ENCODE measurements around the gene DRGX.

DRGX gene

DNA sequence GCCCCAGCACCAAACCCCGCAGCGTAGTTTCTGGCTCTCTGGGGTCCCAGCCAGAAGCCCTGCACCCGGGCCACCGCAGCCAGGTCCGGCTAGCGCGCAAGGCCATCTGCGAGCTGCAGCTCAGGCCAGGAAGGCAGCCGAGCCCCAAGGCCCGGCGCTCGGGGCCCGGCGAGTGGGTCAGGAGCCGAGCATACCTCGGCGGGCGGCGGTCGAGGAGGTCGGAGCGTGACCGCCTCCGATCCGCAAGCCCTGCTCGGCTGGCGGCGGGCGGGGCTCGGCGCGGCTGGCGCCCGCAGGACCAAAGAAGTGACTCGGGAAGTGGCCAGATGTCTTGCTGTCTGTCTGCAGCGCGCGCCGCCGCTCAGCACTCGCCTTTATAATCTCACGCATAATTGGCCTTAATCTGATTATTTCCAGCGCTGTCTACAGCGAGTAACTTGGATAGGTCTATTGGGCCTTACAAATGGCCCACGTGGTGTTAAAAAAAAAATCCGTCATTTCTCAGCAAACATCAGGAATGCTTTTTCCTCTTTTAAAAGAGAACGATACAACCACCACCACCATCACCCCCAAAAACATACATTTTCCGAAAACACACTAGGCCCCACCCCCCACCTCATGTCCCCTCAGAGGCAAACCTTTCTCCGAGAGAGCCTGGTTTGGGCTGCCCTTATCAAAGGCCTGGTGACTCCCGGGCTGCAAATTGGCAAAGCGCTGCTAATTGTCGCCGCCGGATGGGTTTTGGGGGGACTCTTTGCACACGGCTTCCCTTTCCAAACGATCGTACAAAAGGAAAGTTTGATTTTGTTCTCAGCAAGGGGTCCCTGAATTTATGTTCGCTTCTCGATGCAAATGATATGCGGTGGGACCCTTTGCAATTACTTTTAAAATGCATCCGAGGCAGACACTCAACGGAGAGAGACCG lies at the start of gene DRGX:
Gene DRGX (minus strand): TSS at position 349 of the 925 bp plus-strand sequence. CDS start 649 bp downstream, outside the sequence.
- DNase-seq (ENCODE audit: low read depth): no peak

DNA sequence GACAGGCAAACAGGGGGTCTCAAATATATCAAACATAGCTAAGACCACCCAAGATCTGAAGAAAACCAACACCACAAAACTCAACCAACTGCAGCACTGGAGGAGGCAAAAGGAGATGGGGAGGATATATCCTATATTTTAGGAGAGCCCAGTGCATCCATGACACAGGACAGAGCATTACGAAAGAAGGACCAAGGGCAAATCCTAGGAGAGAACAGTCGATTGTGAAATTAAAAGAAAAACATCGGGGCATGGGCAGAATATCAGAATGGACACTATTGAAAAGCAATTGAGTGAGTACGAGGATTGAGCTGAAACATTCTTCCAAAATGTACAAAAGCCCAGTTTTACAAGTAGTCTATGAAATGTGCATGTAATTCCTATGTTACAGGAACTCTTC lies 48.5 kb upstream of the DRGX start:
- DNase-seq (ENCODE audit: low read depth): no peak

DNA sequence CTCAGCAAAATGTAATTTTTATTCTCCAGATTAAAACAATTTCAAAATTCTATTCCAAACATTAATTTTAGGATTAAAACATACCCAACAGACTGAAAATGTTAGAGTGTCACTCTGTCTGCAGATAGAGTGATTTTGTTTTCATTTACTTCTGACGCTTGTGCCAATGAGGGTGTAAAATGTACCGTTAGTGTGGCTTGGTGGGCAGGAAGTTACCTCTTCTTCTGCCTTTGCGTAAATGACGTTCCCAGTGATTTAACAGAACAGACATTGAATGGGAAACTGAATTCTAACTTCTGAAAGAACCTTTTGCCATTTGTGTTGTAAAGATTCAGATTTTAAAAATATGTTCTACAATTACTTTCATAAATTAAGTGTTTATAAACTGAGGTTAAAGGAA lies 47.0 kb upstream of the DRGX start:
- DNase-seq (ENCODE audit: low read depth): no peak

DNA sequence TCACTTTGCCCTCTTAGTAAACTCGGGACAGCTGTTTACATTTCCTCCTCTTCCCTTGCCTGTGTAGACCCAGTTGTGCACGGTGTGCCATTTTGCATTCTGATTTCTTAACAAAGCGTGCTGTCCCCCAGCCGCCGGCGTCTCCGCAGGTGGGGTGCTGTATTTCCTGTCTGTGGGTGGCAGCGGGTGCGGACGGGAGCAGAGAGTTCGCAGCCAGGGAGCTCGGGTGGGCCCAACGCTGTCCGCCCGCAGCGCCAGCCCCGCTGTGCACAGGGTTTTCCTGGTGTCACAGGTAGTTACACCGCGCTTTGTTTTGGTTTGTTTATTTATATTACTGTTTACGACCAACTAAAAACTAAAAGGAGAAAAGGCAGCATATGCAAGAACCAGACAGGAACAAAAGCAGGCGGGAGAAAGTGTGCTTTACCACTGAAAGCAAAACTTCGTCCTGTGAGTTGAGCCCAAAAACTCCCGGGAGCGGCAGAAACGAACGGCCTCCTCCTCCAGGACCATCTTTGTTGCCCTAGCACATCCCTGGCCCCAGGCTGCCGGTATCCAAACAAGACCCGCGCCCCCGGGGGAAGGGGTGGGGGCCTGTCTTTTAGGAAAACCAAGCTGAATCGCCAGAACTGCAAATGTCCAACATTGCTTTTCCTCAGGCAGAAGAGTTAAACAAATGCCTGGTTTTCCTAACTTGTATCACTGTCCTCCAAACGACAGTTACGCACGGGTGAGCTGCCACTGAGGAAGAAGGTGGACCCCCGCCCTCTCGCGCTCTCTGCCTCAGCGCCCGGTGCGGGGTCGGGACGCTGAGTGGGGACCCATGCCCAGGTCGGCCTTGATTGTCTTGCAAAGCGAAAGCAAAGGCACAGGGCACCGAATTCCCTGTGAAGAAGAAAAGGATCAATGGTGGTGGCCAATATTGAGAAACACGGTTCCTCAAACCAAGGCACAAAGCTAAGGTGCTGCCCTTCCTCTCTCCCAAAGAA lies 45.9 kb upstream of the DRGX start:
- no peak for DNase-seq (ENCODE audit: low read depth)

DNA sequence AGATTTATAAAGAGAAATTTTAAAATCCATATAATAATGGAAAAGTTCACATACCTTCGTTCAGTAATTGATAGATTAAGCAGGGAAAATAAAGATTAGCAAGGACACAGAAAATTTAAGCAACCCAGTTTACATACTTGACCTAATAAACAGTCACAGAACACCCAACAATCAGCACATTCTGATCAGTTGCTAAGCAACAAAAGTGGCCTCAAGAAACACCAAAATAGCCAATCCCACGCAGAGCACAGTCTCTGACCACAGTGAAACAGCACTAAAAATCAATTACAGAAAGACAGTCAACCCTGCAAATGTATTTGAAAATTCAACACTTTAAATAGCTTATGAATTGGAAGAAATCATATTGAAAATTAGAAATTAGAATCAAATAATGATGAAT lies 39.3 kb upstream of the DRGX start:
- DNase-seq (ENCODE audit: low read depth): no peak

DNA sequence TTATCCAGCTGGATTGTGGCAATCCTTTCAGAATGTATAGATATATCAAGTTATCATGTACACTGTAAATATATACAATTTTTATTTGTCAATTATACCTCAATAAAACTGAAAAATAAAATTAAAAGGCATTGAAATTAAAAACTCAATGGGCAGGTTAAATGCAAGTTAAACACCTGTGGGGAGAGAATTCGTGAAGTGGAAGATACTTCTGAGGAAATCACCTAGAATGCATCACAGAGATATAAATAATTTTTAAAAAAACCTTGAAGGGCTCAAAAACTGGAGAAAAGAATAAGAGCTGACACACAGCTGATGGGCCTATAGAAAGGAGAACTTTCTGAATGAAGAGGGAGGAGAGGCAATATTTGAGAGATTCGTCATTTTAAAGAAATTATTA lies 37.2 kb upstream of the DRGX start:
- DNase-seq (ENCODE audit: low read depth): no peak

DNA sequence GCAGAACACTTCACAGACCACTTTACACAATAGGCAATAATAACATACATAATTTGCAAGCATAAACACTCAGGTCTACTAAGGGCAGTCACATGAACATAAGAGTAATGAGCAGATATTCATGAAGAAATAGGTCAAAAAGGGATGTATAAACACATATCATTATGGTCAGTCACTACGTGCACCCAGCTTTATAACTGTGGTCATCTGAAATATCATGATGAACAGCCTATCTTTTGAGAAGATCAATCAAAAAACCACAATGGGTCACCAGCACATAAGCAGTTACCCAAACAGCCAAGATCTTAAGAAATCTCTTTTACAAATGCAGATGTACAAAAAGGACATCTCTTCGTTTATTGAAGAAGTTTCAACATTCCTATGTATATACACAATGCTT lies 35.5 kb upstream of the DRGX start:
- no peak for DNase-seq (ENCODE audit: low read depth)

- DNase-seq (ENCODE audit: low read depth): no peak
These were observed 33.6 kb upstream of the DRGX start for GRCh38 chr10:49429458-49429857.

DNA sequence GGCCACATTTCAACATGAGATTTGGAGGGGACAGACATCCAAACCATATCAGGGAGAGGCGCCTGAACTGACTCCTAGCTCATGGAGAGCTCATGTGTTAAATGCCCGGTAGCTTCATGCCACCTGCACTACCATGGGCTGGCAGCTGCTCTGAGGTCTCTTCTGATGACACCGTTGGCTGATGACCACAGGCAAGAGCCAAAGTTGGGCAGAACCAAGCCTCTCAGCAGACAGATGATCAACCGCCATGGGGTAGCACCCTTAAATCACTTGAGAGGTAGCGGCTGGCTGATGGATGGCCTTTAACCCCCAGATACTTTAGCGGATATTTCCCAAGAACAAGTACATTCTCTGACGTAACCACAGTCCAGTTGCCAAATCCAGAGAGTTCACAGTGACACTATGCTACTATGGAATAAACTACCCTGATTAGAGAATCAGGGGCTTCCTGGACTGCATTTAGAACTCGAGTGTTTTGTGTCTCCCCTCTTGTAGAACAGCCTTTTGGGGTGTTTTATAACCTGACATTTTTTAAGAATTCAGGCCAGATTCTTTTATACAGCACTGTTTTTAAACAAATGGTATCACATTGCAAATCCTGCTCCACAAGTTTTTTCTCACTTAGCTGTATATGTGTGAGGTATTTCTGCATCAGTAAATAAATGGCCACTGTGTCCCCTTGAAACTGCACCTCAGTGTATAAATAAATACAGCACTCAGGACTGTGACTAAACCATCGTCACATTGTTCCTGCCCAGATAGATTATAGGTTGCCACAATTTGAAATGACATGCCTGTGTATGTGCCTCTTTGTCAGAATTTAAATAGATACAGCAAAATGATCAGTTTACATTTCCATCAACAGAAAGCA lies 30.8 kb upstream of the DRGX start:
- no peak for DNase-seq (ENCODE audit: low read depth)

GRCh38 chr10:49419005-49419404 lies 23.1 kb upstream of the DRGX start:
- DNase-seq (ENCODE audit: low read depth): no peak

- no peak for DNase-seq (ENCODE audit: low read depth)
These were observed 22.4 kb upstream of the DRGX start for GRCh38 chr10:49418328-49418727.

GRCh38 chr10:49418053-49418326 lies 22.1 kb upstream of the DRGX start:
- no peak for DNase-seq (ENCODE audit: low read depth)

DNA sequence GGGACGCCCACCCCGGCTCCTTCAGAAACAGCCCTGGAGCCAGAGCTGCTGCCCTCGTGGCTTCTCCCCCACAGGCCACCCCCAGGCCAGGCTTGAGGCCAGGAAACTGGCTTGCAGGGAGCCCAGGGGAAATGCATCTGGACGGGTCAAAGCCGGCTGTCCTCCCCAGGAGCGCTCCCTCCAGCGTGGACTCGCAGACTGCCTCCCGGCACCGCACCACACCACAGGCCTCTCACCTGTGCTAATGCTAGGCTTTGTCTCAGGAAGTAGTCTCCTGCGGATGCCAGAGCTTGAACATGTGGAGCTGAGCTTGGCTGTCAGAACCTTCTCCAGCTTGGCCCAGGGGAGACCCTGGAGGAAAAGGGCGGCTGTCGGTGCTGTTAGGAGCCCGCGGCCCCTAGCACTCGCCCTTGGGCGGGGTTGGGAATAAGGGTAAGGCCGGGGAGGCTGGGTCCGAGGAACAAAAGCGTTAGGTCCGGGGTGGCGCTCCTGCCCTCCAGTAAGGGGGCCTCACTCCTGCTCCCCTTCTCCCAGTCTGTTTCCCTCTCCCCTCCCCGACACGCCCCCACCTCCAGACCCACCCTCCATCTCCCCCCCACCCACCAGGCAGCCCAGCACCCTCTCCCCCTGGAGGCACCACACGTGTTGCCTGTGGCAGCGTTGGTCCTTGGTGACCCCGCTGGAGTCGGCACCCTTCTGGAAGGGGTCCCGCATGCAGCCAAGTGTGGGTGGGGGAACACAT lies 21.6 kb upstream of the DRGX start:
- no peak for DNase-seq (ENCODE audit: low read depth)

DNA sequence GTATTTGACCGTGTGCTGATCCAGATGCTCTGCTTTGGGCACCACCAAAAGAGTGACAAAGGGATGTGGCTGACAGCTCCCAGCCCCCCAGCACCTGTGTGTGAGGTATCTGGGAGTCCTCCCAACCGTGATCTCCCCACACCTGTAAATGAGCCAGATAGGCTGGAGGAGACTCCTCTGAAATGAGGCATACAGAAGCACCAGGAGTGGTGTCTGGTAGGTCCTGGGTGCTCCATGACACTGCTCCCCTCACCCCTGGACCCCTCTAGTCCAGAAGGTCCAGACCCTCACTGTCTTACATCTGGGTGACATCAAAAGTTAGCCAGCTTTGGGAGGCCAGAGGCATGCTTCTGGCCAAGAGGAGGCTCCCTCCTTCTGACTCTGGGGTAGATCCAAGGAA lies 20.0 kb upstream of the DRGX start:
- DNase-seq (ENCODE audit: low read depth): no peak

GRCh38 chr10:49415109-49415508 lies 19.2 kb upstream of the DRGX start:
- no peak for DNase-seq (ENCODE audit: low read depth)

DNA sequence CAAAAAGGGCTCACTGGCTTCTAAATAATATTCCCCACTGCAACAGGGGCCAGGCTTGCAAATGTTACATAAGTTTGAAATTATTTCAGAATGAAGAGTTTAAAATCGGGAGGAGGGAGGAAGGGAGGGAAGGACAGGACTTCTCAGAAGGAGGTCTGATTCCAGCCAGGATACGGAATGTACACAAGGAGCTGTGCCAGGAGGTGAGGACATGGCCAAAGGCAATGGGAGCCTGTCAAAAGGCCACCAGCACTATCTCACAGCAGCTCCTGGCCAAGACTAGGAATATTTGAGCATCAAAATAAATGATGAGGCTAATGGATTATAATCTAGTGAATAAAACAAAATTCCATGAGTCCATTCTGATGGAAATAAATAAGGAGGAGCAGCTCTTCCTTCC lies 18.6 kb upstream of the DRGX start:
- DNase-seq (ENCODE audit: low read depth): no peak

DNA sequence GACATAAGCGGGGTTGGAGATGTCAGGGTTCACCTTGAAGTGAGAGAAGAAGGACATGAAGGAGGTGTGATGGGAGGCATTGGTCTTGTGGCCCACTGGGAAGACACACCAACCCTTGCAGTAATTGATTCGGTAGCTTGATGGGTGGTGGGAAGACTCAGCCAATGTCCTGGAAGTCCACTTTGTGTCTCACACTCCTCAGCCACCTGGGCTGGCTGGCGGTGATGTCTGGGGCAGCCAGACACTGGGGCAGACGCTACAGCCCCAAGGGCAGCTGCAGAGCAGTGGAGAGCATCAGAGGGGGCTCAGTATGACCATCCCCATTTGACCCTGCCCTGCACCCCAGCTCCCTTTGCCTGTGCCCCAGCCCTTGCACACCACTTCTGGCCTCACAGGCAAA lies 16.7 kb upstream of the DRGX start:
- no peak for DNase-seq (ENCODE audit: low read depth)

DNA sequence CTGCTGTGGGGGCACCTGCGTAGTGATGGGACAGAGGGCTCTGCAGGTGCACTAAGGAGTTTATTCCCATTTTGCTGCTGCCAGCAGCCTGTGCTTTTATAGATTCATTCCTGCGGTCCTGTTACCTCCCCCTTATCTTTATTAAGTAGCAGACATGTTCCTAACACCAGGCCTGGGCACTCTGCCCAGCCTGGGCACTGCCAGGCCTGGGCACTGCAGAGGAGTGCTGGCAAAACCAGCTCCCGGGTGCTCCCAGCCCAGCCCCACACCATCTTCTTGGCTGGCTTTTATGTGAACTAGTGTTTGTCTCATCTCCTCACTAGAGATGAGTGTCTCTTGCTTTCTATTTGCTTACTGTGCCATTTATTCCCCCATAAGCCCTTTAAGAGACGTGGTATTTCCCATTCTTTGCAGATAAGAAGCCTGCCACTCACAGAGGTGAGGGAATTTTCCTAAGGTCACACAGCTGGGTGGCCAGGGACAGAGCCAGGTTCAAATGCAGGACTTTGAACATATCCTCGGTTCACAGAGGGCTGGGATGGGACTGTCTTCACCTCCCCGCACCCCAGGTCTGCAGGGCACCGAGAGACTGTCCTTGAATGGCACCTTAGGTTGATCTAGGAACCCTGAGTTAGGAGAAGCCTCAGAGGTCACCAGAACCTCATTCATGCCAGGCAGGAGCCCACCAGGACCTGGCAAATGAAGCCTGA lies 14.6 kb upstream of the DRGX start:
- no peak for DNase-seq (ENCODE audit: low read depth)

GRCh38 chr10:49409755-49410154 lies 13.9 kb upstream of the DRGX start:
- DNase-seq (ENCODE audit: low read depth): no peak

DNA sequence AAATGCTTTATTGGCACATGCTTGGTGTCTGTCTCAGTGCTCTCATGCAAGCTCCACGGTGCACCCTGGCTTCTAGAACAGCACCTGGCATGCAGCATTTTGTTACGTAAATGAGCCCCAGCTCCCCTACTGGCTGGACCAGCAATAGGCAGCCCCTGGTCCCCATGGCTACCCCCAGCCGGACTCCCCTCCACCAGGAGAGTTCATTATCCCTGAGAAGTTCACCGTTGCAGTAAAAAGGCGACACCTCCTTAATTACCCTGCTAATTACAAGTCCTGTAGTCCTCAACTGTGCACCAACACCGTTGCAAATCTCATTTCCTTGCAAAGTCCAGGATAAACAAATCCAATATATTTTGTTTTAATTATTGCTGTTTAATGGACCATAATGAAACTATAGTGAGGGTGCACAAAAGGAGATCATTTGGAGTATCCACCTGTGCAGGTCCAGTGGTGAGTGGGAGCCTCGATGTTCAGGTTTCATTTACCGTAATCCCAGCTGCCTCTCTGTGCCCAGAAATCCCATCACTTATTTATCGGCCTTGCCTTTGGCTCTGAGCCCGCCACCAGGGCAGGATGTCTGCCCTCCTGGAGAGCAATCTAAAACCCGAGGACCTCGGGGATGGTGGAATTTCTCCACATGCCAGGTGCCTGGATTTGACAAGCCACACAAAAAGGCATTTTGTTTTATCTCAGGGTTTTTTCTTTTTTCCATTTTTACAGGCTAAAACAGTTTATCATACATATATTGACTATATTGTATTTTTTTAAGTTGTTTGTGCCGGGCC lies 12.8 kb upstream of the DRGX start:
- no peak for DNase-seq (ENCODE audit: low read depth)
